NB4 (cell line): ENCODE results near the gene GDF10.

Experiments
- POLR2A ChIP-seq: IDR thresholded peaks from 2 replicates; pipeline ENCODE4 v1.6.1; 2011; ENCODE audit warnings: mild to moderate bottlenecking; ENCODE audit not compliant: insufficient read length; ENCODE audit errors: extremely low read depth
- TF ChIP-seq, protein P1 (sequence below): IDR thresholded peaks from one replicate; pipeline ENCODE4 v1.5.1; 2012; ENCODE audit warnings: low read depth, low read length

DNA sequence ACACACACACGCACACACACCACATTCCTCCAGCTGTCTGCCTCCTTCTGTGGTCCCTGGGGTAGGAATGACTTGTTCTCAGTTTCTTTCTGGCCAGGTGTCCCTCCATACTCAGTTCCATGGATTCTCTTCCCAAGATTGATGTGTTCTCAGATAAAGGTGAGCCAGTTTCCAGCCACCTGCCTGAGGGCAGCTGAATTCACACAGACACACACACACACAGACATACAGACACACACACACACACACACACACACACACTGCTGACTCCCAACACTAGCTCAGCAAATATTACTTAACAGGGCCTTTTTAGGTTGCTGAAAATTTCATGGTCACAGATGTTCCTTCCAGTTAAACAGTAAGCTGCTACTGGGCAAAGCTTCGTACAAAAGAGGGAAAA lies 45.4 kb upstream of the GDF10 start:
- TF ChIP-seq, protein P1, sequence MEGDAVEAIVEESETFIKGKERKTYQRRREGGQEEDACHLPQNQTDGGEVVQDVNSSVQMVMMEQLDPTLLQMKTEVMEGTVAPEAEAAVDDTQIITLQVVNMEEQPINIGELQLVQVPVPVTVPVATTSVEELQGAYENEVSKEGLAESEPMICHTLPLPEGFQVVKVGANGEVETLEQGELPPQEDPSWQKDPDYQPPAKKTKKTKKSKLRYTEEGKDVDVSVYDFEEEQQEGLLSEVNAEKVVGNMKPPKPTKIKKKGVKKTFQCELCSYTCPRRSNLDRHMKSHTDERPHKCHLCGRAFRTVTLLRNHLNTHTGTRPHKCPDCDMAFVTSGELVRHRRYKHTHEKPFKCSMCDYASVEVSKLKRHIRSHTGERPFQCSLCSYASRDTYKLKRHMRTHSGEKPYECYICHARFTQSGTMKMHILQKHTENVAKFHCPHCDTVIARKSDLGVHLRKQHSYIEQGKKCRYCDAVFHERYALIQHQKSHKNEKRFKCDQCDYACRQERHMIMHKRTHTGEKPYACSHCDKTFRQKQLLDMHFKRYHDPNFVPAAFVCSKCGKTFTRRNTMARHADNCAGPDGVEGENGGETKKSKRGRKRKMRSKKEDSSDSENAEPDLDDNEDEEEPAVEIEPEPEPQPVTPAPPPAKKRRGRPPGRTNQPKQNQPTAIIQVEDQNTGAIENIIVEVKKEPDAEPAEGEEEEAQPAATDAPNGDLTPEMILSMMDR, result no peak
- no peak for TF ChIP-seq POLR2A
